ENCODE results near the gene SFRP4.

Gene SFRP4

DNA sequence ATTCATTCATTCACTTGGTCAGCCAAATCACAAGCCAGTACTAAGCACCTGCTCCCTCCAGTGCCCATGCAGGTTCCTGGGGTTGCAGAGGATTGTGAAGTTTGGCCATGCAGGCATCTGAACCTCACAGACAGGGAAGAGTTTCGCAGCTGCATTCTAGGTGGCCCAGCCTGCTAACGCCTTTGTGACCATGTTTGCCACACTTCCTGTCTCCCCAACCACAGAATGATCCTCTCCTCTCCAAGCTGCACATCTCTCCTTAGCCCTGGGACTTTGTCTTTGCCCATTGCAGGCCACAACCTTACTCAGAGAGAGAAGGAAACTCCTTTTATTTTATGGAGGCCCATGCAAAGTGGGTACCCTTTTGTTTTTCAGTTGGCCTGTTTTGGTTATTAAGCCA lies 35.6 kb upstream of the SFRP4 start:
- H3K4me3 ChIP-seq (replicated peaks; ENCODE audit: low read depth, low read length): no peak overlapping the region
- no peak for DNase-seq (ENCODE audit: extremely low read depth, low read depth)
- TF ChIP-seq, protein P1, sequence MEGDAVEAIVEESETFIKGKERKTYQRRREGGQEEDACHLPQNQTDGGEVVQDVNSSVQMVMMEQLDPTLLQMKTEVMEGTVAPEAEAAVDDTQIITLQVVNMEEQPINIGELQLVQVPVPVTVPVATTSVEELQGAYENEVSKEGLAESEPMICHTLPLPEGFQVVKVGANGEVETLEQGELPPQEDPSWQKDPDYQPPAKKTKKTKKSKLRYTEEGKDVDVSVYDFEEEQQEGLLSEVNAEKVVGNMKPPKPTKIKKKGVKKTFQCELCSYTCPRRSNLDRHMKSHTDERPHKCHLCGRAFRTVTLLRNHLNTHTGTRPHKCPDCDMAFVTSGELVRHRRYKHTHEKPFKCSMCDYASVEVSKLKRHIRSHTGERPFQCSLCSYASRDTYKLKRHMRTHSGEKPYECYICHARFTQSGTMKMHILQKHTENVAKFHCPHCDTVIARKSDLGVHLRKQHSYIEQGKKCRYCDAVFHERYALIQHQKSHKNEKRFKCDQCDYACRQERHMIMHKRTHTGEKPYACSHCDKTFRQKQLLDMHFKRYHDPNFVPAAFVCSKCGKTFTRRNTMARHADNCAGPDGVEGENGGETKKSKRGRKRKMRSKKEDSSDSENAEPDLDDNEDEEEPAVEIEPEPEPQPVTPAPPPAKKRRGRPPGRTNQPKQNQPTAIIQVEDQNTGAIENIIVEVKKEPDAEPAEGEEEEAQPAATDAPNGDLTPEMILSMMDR (IDR thresholded peaks at IDR 0.05; ENCODE audit: low read depth, low read length, missing control alignments): no peak

DNA sequence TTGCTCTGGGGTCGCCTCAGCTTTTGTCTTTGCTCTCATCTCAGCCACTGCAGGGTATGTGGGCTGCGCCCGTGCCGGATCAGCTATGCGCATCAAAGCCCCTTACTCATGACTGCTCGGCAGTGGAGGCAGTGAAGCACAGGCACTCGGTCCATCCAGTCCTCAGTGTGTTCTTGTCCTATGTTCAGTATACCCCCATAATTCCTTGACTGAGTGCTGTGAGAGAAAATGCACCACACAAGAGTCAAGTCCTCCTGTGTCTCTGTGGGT lies 31.3 kb upstream of the SFRP4 start:
- H3K4me3 ChIP-seq (replicated peaks; ENCODE audit: low read depth, low read length): no peak overlapping the region
- DNase-seq (ENCODE audit: extremely low read depth, low read depth): no peak
- TF ChIP-seq, protein P1 (IDR thresholded peaks at IDR 0.05; ENCODE audit: low read depth, low read length, missing control alignments): no peak

DNA sequence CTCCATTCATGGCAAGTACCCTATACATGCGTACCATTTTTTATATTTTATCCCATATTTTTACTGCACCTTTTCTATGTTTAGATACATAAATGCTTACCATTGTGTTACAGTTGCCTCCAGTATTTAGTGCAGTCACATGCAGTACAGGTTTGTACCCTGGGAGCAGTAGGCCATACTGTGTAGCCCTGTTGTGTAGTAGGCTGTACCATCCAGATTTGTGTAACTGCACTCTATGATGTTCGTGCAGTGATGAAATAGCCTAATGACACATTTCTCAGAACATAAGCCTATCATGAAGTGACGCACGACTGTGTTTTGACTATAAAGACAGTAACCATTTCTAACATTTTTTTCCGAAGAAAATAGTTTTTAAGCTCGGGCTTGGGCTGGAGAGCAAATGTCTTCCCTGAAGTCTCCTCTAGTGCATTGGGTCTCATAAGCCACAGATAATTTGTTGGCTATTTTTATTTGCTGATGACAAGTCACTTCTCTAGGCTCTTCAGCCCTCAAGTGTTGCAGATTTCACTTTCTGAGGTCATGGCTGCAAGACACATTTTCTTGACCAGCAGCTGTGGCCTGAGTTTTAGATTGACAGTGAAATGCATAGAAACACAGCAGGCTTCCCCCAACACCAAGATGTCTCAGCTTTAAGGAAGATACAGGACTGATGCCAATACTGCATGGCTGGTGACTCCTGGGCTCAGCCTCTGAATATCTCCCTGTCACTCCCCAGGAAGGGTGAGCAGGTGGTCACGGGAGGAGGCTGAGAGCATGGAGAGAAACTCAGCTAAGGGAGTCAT lies 30.7 kb upstream of the SFRP4 start:
- no peak for DNase-seq (ENCODE audit: extremely low read depth, low read depth)
- no peak overlapping the region for H3K4me3 ChIP-seq (replicated peaks; ENCODE audit: low read depth, low read length)
- TF ChIP-seq, protein P1 (IDR thresholded peaks at IDR 0.05; ENCODE audit: low read depth, low read length, missing control alignments): no peak

DNA sequence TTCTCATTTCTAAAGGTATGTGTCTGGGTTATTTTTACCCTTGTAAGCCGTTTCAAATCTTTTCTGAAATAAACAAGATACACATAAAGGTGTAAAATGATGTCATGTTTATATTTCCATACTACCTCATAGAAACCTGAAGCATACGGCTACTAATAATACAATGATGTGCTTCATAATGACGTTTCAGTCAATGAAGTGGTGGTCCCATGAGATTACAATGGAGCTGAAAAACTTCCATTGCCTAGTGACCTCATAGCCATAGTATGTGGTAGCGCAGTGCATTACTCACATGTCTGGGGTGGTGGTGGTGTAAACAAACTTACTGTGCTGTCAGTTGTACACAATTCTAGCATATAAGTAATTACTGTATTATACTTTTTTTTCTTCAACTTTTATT lies 28.7 kb upstream of the SFRP4 start:
- no peak for DNase-seq (ENCODE audit: extremely low read depth, low read depth)
- H3K4me3 ChIP-seq (replicated peaks; ENCODE audit: low read depth, low read length): no peak overlapping the region
- TF ChIP-seq, protein P1 (IDR thresholded peaks at IDR 0.05; ENCODE audit: low read depth, low read length, missing control alignments): no peak

DNA sequence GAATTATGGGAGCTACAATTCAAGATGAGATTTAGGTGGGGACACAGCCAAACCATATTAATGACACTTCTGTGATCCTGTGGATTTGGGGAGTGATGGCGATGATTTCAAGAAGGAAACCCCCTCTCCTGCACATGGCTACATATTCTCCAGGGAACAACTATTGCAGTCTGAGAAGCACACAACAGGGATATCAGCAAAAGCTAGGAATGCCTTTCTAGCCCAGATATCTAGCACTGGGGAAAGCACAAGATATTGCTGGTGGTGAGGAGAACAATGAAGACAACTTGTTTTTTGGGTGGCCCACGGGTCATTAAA lies 28.1 kb upstream of the SFRP4 start:
- DNase-seq (ENCODE audit: extremely low read depth, low read depth): no peak
- TF ChIP-seq, protein P1 (IDR thresholded peaks at IDR 0.05; ENCODE audit: low read depth, low read length, missing control alignments): no peak
- no peak overlapping the region for H3K4me3 ChIP-seq (replicated peaks; ENCODE audit: low read depth, low read length)

DNA sequence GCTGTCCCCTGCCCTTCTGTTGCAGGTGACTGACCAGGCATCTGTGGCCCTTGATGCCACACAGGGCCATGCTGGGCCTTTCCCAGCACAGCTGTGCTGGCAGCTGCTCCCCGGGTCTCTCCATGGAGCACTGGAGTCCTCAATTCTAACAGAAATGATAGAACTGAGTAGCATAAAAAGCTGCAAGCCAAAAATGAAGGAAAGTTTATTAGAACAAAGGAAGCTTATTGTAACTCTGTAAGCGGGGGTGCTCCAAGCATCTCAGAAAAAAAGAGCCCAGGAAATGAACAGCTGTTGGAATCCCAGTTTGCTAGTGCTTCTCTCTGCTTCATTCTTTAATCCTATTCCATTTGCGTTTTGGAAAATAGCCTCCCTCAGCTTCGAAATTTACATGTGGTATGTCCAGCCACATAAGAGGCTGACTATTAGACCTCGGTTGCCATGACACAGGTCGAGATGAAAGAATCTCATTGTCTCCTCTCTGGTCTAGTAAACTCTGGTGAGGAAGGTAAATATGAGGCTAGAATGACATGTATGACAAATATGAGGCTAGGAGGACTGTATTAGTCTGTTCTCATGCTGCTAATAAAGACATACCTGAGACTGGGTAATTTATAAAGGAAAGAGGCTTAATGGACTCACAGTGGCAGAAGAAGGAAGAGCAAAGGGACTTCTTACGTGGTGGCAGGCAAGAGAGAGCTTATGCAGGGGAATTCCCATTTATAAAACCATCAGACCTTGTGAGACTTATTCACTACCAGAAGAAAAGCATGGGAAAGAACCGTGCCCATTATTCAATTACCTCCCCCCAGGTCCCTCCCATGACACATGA lies 27.5 kb upstream of the SFRP4 start:
- no peak overlapping the region for H3K4me3 ChIP-seq (replicated peaks; ENCODE audit: low read depth, low read length)
- no peak for DNase-seq (ENCODE audit: extremely low read depth, low read depth)
- TF ChIP-seq, protein P1 (IDR thresholded peaks at IDR 0.05; ENCODE audit: low read depth, low read length, missing control alignments): no peak
